Endothelial cell of umbilical vein (primary cell): ENCODE results near the gene DGAT2. TPM values are rescaled to one million over a fixed set of nuclear protein-coding genes. Genes with fewer than 3 reads are reported as not detected.

Source experiments
- BruUV-seq: library from RNA; stranded (reverse); fragments of 400-500 nt; replicated peaks from 2 replicates; lab custom pipeline; 2021; lab: Mats Ljungman, UMichigan
- CTCF ChIA-PET: fragments of 300-600, 350-600 bp; sonication (Branson Sonifier 250); formaldehyde crosslinking; loops from one replicate; lab custom pipeline; 2021; ENCODE audit warnings: antibody characterized with exemption, inconsistent platforms; lab: Charles Lee
- POLR2A ChIA-PET: fragments of 300-600, 350-600 bp; sonication (Branson Sonifier 250); formaldehyde crosslinking; loops from one replicate; lab custom pipeline; 2021; ENCODE audit warnings: antibody characterized with exemption, inconsistent platforms; lab: Charles Lee
- DNase-seq: peaks from one replicate; pipeline ENCODE4 v3.0.0-alpha.2; 2011; ENCODE audit warnings: low read depth, low spot score
- FAIRE-seq: peaks from 2 replicates; lab custom pipeline; 2011; peaks lifted over from hg19 to GRCh38; lab: Jason Lieb, UNC
- H2AFZ ChIP-seq: 2 replicates; pipeline ENCODE4 v1.6.0; 2012; ENCODE audit warnings: low read depth, low read length, control low read depth, inconsistent platforms
- H3K27ac ChIP-seq: 2 replicates; pipeline ENCODE4 v1.5.1; 2011; ENCODE audit warnings: low read depth, mild to moderate bottlenecking, control low read depth, low read length, moderate library complexity; ENCODE audit not compliant: insufficient read depth
- H3K27me3 ChIP-seq, 2 experiments: 2 replicates each; pipeline versions ENCODE4 v1.6.0 to v1.6.1; 2011; ENCODE audit warnings: low read length in 2 of 2, mixed read lengths in 1 of 2; ENCODE audit not compliant: control insufficient read depth in 2 of 2, insufficient read depth in 2 of 2
- H3K36me3 ChIP-seq, 2 experiments: 2 replicates in 1 of 2; 3 replicates in 1 of 2; pipeline ENCODE4 v1.5.1; 2011; ENCODE audit warnings: low read length in 2 of 2, mild to moderate bottlenecking in 1 of 2, moderate library complexity in 1 of 2; ENCODE audit not compliant: control insufficient read depth in 2 of 2, insufficient read depth in 2 of 2; ENCODE audit errors: extremely low read depth in 1 of 2
- H3K4me1 ChIP-seq: 3 replicates; pipeline ENCODE4 v1.5.1; 2011; ENCODE audit warnings: mild to moderate bottlenecking, low read length; ENCODE audit not compliant: control insufficient read depth, insufficient read depth; ENCODE audit errors: extremely low read depth
- H3K4me2 ChIP-seq: 2 replicates; pipeline ENCODE4 v1.6.1; 2011; ENCODE audit warnings: low read length, control low read depth, mixed read lengths; ENCODE audit not compliant: insufficient read depth
- H3K4me3 ChIP-seq, 3 experiments: fragments of 200-600 bp in 1 of 3; sonication (generic), shearing (Covaris generic) in 1 of 3; replicated peaks in 1 of 3; 2 replicates each; pipeline ENCODE4 v1.5.1; 2011 to 2016; ENCODE audit warnings: control low read depth in 3 of 3, low read length in 3 of 3, mild to moderate bottlenecking in 2 of 3, inconsistent platforms in 1 of 3, low read depth in 1 of 3, moderate library complexity in 1 of 3; ENCODE audit not compliant: insufficient read depth in 1 of 3
- H3K79me2 ChIP-seq: 2 replicates; pipeline ENCODE4 v1.6.0; 2012; ENCODE audit warnings: low read length, inconsistent platforms; ENCODE audit not compliant: control insufficient read depth, insufficient read depth
- H3K9ac ChIP-seq: replicated peaks from 2 replicates; pipeline ENCODE3; 2011; ENCODE audit warnings: low read length, control low read depth; ENCODE audit not compliant: insufficient read depth; ENCODE audit errors: extremely low read depth
- H3K9me1 ChIP-seq: replicated peaks from 3 replicates; pipeline ENCODE4 v1.6.0; 2011; ENCODE audit warnings: mild to moderate bottlenecking, low read length; ENCODE audit not compliant: control insufficient read depth, insufficient read depth; ENCODE audit errors: extremely low read depth
- H3K9me3 ChIP-seq: replicated peaks from 2 replicates; pipeline ENCODE4 v1.5.1; 2012; ENCODE audit warnings: low read length, inconsistent platforms; ENCODE audit not compliant: control insufficient read depth, insufficient read depth
- H4K20me1 ChIP-seq: replicated peaks from 2 replicates; pipeline ENCODE3; 2011; ENCODE audit warnings: mild to moderate bottlenecking, low read length; ENCODE audit not compliant: control insufficient read depth, insufficient read depth; ENCODE audit errors: extremely low read depth
- EZH2 ChIP-seq: IDR thresholded peaks from 2 replicates; pipeline ENCODE4 v1.6.1; 2012; ENCODE audit warnings: borderline replicate concordance, low read depth, mild to moderate bottlenecking, moderate library complexity, low read length, inconsistent platforms; ENCODE audit not compliant: severe bottlenecking
- FOS ChIP-seq: IDR thresholded peaks from 2 replicates; pipeline ENCODE4 v1.6.1; 2011; ENCODE audit warnings: mild to moderate bottlenecking, low read length, moderate library complexity, borderline replicate concordance; ENCODE audit not compliant: insufficient read depth
- GATA2 ChIP-seq: IDR thresholded peaks from 2 replicates; pipeline ENCODE4 v1.7.0; 2011; ENCODE audit warnings: low read depth, mild to moderate bottlenecking, moderate library complexity, mixed read lengths, low read length; ENCODE audit not compliant: insufficient read length, insufficient read depth
- JUN ChIP-seq: IDR thresholded peaks from 2 replicates; pipeline ENCODE4 v1.6.1; 2011; ENCODE audit warnings: borderline replicate concordance, low read depth; ENCODE audit not compliant: insufficient read length, insufficient read depth
- MYC ChIP-seq: IDR thresholded peaks from one replicate; pipeline ENCODE4 v1.6.1; 2011; ENCODE audit warnings: mild to moderate bottlenecking, low read depth, low read length
- POLR2A ChIP-seq: IDR thresholded peaks from 2 replicates; pipeline ENCODE4 v1.6.1; 2012; ENCODE audit warnings: low read depth, mild to moderate bottlenecking, control low read depth, low read length
- POLR2AphosphoS5 ChIP-seq: IDR thresholded peaks from 2 replicates; pipeline ENCODE4 v1.6.1; 2012; ENCODE audit warnings: low read depth, mild to moderate bottlenecking, control low read depth, low read length, moderate library complexity; ENCODE audit not compliant: insufficient read depth
- dilution Hi-C: fragments of 300-500 bp; cut with MboI; formaldehyde crosslinking; loops from one replicate; pipeline ENCODE4 v1.15.0; 2019; ENCODE audit warnings: low sequenced_read_pairs; ENCODE audit not compliant: extremely low pct_ligation_motif_present
- intact Hi-C: fragments of 100-400 bp; cut with micrococcal nuclease; formaldehyde crosslinking; loops from one replicate; pipeline ENCODE4 v1.10.0; 2022
- polyA plus RNA-seq, 4 experiments: library from polyadenylated mRNA; depleted of rRNA in 3 of 4; stranded (reverse) in 3 of 4; unstranded in 1 of 4; fragments of >200 nt; gene quantifications; 2 replicates each; pipeline versions ENCODE4 v1.2.1 to v1.2.3, GENCODE V29; 2011 to 2012; ENCODE audit warnings: missing spikeins in 1 of 4
- total RNA-seq: library from RNA; stranded (reverse); gene quantifications from 2 replicates; pipeline ENCODE4 v1.2.3, GENCODE V29; 2021
- TF ChIP-seq, protein P1 (sequence below): IDR thresholded peaks from 2 replicates; pipeline ENCODE4 v1.6.1; 2011; ENCODE audit not compliant: insufficient read depth, insufficient read length
- TF ChIP-seq, protein P2 (sequence below), 2 donors: IDR thresholded peaks; 1 replicate in 1 of 2; 2 replicates in 1 of 2; pipeline ENCODE4 v1.5.1; 2011; ENCODE audit warnings: low read length in 2 of 2, mild to moderate bottlenecking in 2 of 2, moderate library complexity in 2 of 2, control low read depth in 1 of 2, inconsistent platforms in 1 of 2, low read depth in 1 of 2; ENCODE audit not compliant: insufficient read depth in 1 of 2; ENCODE audit errors: extremely low read depth in 1 of 2

DGAT2 gene
- total and polyA plus RNA-seq, 2 donors (not counting 3 experiments of a cell fraction or from before 2014, with no cell fraction given), result 0.55 to 0.79 TPM

DNA sequence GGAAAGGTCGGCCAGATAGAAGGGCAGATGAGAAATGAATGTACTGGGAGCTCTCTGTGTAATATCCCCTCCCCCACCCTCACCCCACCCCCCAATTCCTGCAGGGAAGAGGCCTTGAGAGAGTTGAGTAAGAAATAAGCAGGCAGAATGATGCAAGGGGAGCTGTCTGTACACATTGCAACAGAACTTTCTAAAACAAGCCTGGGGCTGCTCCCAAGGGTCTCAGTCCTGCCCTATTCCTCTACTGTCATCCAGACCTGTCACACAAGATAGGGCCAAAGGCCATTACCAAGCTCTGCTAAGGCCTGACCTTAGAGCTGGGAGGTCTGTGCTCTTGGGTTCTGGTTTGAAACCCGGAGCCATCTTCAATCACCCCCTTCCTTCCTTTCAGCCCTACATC is 5.7 kb upstream of the DGAT2 start:
- Histone ChIP-seq H3K9me1 (no peaks in the 10 kb centered on the region), H3K4me2 (no peak overlapping the region), H3K4me3 (no peak overlapping the region), H2AFZ (no peak overlapping the region), H3K27ac (no peak overlapping the region), H4K20me1 (no peaks in the 10 kb centered on the region), H3K36me3 (no peaks in the 10 kb centered on the region), H3K9me3 (no peaks in the 10 kb centered on the region), H3K27me3 (no peaks in the 10 kb centered on the region), H3K79me2 (no peaks in the 10 kb centered on the region), H3K9ac (no peak overlapping the region), H3K4me1 (peaks cover 20% of the 10 kb centered on the region)
- no TSS peak for BruUV-seq
- dilution Hi-C loops, result no loop called here
- DNase-seq (no peak), FAIRE-seq (no peak)
- intact Hi-C loops, result no loop called here
- TF ChIP-seq GATA2, result no peak
- TF ChIP-seq FOS, result no peak
- TF ChIP-seq, protein P1, sequence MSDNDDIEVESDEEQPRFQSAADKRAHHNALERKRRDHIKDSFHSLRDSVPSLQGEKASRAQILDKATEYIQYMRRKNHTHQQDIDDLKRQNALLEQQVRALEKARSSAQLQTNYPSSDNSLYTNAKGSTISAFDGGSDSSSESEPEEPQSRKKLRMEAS, result no peak
- no peak for TF ChIP-seq POLR2AphosphoS5
- TF ChIP-seq MYC, result no peak
- no peak for TF ChIP-seq EZH2
- no peak for TF ChIP-seq POLR2A
- TF ChIP-seq JUN, result no peak
- TF ChIP-seq, protein P2, sequence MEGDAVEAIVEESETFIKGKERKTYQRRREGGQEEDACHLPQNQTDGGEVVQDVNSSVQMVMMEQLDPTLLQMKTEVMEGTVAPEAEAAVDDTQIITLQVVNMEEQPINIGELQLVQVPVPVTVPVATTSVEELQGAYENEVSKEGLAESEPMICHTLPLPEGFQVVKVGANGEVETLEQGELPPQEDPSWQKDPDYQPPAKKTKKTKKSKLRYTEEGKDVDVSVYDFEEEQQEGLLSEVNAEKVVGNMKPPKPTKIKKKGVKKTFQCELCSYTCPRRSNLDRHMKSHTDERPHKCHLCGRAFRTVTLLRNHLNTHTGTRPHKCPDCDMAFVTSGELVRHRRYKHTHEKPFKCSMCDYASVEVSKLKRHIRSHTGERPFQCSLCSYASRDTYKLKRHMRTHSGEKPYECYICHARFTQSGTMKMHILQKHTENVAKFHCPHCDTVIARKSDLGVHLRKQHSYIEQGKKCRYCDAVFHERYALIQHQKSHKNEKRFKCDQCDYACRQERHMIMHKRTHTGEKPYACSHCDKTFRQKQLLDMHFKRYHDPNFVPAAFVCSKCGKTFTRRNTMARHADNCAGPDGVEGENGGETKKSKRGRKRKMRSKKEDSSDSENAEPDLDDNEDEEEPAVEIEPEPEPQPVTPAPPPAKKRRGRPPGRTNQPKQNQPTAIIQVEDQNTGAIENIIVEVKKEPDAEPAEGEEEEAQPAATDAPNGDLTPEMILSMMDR (IDR thresholded peaks at IDR 0.05; ENCODE audit: extremely low read depth in 1 of 2, insufficient read depth in 1 of 2, low read depth in 1 of 2, low read length in 2 of 2), result no peak
- CTCF ChIA-PET, result interaction anchor here (0.6 to 1.6 kb wide), 3 partner anchors 40 to 476 kb away, joined by 3 to 4 read pairs (median 4); no protein-coding TSS in a partner anchor
- POLR2A ChIA-PET, result no interaction called here
